NCI-H2227 (cell line): Measurements from ENCODE around the gene HSDL2.

Experiments
- DNase-seq: peaks from one replicate; lab custom pipeline; 2025; ENCODE audit not compliant: unreplicated experiment; lab: John Stamatoyannopoulos, UW

HSDL2 gene

DNA sequence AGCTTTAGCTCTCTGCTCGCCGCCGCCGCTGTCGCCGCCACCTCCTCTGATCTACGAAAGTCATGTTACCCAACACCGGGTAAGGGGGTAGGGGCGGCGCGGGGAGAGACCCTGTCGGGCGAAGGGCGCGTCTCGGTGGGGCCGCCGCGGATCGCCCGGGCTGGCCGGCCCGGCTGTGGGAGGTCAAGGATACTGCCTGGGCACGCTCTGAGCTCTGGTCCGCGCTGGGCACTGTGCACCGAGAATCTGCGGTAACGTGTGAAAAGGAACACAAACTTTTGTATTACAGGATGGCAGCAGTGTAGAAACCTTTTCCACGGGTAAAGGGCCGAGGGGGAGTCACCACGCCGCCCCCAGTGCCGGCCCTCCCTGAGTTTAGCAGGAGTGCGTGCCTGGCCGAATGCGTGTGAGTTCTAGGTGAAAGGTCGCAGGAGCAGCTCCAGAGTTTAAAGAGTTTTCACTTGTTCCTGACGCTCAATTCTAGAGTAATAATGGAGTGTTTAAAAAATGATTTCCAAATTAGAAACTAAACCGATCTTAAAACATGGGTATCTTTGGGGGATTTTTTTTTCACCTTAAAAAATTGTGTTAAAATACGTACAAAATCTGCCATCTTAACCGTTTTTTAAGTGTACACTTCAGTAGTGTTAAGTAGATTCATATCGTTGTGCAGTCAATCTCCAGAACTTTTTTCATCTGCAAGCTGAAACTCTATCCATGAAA lies at the start of gene HSDL2:
HSDL2 (plus strand) TSS at position 7 of the 723 bp plus-strand sequence; CDS start at position 63, 56 bp downstream.
- no peak for DNase-seq

DNA sequence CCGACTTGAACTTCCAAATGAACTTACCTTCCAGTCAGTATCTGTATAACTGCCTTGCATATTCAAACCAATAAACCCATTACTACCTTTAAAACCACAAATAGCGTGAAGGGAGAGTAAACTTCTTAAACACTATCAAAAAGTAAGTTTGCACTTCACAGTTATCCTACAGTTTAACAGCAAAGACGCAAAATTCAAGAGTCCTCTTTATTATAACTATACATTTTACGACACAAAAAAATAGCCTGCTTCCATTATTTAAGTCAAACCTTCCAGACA lies 48.3 kb upstream of the HSDL2 start:
- no peak for DNase-seq

DNA sequence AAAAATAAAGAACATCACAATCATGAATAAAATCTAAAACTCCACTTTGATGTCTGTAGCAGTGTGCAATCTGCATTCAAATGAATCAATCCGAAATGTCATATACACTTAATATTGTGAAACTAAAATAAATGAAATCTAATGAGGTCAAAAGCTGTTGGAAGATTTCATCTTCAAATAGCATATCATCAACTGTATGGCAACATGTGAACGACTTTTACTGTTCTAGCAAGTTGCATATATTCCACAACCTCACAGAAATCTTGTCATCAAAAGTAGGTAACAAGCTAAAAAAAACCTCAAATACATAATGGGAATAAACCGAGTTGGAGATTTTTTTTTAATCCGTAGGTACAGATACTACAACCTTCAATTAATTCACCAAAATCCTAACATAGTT lies 47.7 kb upstream of the HSDL2 start:
- no peak for DNase-seq

DNA sequence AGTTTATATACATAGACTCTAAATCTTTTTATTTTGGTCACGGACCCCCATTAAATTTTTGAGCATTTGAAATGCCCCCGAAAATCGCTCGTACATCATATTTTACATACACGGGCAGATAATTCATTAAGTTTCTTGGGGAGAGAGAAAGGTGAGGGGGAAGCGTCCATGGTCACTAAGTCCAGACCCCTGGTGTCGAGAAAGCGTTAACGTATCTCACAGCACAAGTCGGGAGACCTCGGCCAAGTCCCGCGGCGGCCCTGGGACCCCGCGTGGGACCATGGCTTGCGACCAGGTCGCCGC lies 47.3 kb upstream of the HSDL2 start:
- no peak for DNase-seq

DNA sequence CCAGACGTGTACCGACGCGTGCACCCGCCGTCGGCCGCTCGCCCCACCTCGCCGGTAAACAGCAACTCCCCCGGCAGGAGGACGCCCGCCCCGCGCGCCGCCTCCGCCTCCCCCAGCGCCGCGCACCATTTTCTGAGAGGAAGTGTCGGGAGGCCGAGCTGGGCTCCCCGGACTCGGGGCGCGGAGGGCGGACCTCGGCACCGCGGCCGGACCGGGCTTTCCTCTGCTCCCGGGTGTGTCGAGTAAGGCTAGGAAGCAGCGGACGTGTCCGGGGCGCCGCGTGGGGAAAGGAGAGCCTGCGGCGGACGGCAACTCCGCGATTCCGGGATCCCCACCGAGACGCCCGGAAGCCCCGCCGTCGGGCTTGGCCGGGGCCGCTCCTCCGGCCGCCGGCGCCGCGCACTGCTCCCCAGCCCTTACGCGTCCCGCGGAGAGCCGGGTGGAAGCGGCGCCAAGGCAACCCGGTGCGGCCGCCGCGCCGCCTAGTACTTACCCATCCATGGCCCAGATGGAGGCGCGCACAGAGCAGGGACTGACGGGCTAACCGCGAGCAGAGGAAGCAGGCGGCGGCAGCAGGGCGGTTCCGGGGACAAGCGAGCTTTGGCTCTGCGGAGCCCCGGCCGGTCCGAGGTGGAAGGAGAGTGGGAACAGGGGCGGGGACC lies 46.8 kb upstream of the HSDL2 start, which contains the start of gene PTBP3:
PTBP3 (minus strand) TSS at position 643 of the 662 bp plus-strand sequence. CDS start 35,754 bp downstream, outside the sequence.
- DNase-seq = peak; percentile 81

DNA sequence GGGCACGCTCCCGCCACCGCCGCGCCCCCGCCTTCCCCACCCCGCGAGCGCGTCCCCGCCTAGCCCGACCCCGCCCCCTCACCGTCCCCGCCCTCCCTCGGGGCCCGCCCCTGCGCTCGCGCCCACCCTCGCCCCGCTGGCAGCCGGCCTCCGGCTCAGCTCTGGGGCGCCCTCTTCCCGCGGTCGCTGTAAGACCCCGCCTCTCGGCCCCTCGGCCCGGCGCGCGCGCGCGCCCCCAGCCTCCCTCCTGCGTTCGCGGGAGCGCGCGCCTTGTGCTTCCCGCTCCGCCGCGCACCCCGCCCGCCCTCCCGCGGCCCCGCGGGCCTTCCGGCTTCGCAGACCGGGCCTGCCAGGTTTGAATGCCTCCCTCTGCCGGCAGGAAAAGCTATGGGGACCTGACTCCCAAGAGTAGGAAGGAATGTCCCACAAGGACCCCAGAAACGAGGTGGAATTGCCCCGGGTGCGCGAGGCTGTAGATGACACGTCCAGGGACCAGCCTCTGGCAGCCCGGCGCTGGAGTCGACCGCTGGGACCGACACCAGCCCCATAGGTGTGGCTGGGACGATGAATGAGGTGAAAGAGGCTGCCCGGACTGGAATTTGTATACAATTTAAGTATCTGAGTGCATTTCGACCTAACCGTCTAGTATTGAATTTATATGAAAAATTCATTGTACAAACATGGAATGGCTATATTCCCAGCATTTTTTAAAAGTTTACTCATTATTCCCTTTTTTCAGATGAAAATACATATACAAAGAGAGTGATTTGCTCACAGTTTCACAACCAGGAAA lies 46.1 kb upstream of the HSDL2 start:
- DNase-seq = peak; percentile 96

DNA sequence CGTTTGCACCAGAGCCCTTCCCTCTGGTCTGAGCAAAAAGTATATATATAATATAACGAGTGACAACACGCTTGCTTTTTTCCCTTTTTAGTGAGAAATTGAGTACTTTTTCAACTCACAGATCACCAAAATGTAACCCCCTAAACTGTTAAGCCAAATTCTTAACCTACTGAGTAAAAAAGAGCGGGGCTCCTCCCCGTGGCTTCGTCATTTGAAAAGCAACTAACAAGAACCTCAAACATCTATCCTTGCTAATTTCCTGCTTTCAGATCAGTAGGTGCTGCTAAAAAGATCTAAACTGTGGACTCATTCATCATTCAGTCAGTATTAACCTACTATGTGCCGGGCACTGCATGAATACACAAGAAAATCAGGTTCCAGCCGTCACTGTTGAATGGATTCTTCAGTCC lies 45.5 kb upstream of the HSDL2 start:
- DNase-seq = no peak

DNA sequence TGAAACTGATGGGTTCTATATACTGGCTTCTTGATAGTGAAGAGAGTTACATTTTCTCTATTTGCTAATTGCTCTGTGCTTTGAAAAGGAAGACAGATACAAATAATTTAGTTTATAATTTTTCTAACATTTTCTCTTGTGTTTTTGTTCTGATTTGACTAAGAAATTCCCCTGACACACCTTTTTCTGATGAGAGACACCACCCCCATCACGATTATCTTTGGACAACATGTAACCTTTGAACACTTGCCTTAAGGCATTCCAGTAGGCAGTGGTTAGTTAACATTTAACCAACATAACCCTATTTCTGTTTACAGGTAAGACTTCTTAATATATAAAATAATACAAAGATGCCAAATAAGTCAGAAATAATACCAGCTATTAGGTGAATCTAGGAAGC lies 42.4 kb upstream of the HSDL2 start:
- DNase-seq = no peak

DNA sequence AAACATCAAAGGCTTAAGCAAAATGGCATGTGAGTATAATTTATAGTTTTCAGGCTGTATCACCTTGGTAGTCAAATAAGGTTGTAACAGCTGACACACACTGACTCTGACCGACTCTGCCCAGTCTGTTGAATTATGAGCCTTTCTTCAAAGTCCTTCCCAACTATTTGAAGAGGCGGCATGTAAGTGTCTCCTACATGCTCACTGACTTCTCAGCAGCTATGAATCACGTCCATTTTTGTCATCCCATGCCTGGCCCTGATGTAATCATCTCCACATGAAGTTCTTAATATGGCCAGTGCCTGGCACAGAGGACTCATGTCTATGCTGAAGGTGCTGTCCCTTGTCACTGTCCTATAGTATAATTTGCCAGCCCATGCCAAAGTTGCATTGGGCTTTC lies 41.3 kb upstream of the HSDL2 start:
- no peak for DNase-seq

DNA sequence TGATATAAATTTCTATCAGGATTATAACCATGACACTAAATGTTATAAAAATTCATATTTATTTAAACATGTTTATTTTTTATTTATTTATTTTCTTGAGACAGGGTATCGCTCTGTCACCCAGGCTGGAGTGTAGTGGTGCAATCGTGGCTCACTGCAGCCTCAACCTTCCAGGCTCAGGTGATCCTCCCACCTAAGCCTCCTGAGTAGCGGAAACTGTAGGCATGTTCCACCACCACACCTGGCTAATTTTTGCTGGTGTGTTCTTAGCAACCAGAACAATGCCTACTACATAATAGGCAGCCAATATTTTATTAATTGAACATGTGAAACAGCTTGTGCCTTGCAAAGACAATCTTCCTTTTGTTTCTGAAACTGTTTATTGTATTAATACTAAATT lies 40.0 kb upstream of the HSDL2 start:
- no peak for DNase-seq

DNA sequence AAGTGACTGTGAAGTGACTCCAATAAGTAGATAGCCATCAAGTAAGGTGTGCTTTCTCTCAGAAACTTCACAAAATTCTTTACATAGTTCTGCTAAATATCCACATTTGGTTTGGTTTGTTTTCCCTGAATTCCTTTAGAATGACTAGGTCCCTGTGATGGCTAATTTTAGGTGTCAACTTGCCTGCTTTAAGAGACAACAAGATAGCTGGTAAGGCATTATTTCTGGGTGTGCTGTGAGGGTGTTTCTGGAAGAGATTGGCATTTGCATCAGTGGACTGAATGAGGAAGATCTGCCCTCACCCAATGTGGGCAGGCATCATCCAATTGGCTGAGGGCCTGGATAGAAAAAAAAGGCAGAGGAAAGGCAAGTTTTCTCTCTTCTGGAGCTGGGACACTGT lies 38.2 kb upstream of the HSDL2 start:
- no peak for DNase-seq

DNA sequence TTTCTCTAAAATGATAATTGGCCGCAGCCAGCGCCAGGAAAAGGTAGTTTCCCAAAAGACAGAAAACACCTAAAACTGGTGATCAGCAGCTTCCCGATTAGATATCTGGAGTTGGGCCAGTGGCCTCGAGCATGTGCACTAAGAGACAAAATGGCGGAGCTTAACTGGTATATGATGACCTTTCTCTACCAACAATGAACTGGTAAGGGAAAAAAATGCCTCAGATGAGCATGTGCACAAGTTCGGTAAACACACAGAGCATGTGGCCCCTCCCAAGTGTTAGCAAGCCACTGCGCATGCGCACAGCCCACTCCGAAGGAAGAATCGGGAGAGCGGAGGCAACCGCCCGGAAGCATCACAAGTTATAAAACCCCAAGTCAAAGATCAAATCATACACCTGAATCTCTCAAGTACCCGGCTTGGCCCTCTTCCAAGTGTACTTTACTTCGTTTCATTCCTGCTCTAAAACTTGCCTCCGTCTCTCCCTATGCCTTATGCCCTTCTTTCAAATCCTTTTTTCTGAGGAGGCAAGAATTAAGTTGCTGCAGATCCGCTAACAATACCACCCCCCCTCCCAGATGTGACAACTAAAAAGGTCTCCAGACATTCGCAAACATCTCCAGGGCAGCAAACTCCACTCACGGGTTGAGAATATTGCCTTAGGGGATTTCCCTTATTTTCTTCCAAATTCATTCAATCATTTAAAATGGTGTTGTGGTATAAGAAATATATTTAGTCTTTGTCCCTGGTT lies 31.5 kb upstream of the HSDL2 start:
- peak; percentile 93 for DNase-seq

DNA sequence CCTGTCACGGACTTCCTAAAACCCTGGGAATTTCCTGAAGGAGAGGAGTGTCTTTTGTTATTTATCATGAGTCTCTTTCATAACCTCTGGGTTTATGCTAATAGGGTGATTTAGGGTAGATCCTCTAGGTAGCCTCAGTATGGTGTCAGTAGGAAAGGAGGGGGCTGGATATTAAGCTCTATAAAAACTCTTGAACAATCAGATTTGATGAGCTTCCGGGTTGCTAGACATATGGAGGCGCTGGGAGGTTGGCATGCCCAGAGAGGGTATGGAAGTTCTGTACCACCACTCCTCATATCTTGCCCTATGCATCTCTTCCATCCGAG lies 30.9 kb upstream of the HSDL2 start:
- DNase-seq = peak; percentile 8

DNA sequence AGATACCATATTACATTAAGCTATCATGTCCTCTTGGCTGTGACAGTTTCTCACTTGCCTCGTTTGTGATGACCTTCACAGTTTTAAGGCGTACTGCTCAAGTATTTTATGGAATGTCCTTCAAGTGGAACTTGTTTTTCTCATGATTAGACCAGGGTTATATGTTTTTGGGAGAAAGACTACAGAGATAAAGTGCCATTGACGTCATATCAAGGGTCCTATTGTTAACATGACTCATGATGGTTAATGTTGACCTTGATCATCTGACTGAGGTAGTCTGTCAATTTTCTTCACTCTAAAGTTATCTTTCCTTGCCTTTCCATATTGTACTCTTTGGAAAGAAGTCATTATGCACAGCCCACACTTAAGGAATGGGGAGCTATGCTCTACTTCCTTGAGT lies 28.7 kb upstream of the HSDL2 start:
- DNase-seq = no peak

DNA sequence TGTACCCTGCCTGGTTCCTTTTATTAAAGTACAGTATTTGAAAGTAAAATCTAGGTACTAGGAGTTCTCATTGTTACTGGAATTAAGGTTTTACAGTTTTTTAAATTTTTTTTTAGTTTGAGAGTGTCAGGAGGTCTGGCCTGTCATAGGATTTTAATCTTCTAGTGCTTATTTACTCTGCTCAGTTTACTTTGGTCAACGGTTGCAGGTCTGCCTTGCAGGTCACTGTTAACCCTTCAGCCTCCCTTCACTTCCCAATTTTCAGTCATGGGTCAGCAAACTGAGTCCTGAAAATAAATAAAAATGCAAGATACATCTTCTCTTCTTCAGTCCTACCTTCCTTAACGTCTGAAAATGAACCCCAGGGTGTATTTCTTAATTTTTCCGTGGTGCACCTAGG lies 27.7 kb upstream of the HSDL2 start:
- no peak for DNase-seq

DNA sequence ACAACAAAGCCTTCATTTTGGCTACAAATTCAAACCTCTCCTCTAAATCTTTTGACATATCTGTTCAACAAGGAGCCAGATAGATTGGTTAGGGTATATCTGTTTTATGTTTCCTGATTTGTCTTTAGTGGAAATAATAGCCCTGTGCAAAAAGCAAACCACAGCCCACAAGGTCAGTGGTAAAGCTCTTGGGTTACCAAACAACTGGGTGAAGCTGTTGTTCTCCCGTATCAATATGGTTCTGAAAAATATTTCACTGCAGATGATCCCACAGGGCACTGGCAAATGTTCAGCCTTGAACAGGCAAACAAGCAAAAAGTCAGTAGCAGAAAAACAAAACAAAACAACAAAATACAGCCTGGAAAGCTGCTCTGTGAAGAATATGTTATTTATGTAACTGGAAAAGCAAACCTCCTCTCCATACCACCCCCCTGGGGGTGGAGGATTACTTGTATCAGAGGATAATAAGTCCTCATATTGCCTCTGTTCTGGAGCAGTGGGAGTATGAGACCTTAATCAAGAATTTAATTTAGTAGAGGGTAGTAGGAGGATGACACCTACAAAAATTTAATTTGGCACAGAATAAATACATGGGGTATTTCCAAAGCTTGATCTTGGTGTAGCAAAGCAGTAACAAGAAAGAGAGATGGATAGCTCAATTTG lies 25.7 kb upstream of the HSDL2 start:
- DNase-seq = no peak

DNA sequence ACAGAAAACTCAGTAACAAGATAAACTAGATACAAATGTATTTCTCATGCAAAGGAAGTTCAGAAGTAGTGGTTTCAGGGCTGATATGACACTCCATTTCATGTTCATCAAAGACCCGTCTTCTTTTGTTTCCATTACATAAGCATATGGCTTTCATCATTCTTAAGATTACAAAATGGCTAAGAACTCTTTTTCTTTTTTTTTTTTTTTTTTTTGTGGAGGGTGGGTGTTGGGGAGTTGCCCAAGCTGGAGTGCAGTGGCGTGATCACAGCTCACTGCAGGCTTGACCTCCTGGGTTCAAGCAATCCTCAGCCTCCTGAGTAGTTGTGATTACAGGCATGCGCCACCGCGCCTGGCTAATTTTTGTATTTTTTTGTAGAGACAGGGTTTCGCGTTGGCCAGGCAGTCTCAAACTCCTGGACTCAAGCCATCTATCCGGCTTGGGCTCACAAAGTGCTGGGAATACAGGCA lies 24.4 kb upstream of the HSDL2 start:
- DNase-seq = peak; percentile 14

DNA sequence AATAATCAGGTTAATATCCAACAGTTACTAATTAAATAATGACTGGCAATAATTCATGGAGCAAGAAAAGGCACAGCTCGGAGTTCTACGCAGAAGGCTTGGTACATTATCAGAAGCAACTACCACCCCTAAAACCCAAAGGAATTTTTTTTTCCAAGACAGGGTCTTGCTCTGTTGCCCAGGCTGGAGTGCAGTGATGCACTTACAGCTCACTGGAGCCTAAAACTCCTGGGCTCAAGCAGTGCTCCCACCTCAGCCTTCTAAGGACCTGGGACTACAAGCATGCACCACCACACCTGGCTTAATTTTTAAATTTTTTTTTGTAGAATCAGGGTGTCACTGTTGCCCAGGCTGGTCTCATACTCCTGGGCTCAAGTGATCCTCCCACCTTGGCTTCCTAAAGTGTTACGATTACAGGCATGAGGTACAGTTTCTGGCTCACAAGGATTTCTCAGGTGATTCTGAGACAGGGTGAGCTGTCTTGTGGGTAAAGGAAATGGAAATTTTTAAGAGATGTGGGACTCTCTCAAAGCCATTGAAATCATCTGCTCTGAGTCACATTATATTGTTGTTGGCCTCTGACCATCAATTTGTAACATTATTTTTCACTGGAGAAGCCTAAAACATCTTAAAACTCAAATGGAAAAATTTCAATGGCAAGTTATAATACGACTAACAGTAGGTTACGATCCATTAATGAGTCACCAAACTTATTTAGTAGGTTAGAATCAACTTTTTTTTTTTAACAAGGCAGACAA lies 19.7 kb upstream of the HSDL2 start:
- no peak for DNase-seq

DNA sequence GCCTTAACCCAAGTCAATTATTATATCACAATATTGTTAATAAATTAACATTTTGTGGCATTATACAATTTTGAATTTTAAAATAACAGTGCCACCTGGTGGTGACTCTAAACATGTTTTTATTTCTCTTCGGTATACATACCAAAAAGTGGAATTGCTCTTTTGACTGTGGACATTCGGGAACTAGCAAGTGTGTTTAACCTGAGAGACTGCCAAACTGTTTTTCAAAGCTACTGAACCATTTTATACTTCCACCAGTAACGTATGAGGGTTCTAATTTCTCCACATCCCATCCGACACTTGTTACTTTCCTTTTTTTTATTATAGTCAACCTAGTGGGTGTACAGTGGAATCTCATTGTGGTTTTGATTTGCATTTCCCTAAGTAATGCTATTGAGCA lies 18.3 kb upstream of the HSDL2 start:
- peak; percentile 35 for DNase-seq

DNA sequence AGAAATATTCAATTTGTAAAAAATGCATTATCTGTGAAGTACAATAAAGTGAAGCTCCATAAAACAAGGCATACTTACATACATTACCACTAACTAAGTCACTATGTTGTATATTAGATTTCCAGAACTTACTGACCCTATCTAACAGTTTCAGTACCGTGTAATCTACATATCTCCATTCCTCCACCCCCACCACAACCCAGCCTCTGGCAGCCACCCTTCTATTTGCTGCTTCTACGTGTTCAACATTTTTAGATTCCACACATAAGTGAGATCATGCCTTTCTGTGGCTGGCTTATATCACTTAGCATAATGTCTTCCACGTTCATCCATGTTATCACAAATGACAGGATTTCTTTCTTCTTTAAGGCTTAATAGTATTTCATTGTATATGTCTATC lies 15.1 kb upstream of the HSDL2 start:
- DNase-seq = no peak
